GM19455 (cell line): ENCODE data around the gene NR2F2.
A peak's percentile ranks its signal among the peaks of the same experiment; 100 is the strongest.

Experiments
- ATAC-seq: cut with Tn5 transposase; IDR thresholded peaks from one replicate; pipeline ENCODE4 v1.9.1; 2021; ENCODE audit not compliant: unreplicated experiment

The NR2F2 gene

DNA sequence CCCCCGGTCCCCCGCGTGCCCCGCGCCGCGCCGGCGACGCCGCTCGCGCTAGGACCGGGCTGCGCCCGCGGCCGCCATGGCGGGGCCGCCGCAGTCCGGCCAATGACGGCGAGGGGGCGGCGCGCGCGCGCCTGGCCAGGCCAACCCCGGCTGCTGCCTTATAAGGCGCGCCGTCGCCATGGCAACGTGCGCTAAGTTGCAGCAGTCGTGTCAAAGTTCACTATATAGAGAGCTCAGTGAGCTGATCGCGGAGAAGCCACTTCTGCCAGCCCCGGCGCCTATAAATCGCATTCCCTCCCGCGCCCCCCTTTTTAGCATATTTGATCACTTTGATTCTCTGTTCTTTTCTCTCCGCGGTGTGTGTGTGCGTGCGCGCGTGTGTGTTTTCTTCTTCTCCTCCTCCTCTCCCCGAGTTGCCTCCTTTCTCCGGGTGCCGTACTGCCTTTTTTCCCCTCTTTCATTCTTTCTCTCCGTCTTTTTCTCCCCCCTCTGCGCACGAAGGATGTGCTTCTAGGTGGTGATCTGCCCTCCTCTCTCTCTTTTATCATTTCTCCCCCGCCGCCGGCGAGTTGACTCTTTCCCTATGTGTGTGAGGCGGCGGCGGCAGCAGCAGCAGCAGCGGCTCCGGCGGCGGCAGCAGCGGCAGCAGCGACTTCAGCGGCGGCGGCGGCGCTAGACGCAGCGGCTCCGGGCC is at the start of gene NR2F2:
TSS of gene NR2F2 (plus strand) at position 251 of the 694 bp plus-strand sequence. CDS start 1,406 bp downstream, outside the sequence.
- peak; percentile 53 for ATAC-seq

DNA sequence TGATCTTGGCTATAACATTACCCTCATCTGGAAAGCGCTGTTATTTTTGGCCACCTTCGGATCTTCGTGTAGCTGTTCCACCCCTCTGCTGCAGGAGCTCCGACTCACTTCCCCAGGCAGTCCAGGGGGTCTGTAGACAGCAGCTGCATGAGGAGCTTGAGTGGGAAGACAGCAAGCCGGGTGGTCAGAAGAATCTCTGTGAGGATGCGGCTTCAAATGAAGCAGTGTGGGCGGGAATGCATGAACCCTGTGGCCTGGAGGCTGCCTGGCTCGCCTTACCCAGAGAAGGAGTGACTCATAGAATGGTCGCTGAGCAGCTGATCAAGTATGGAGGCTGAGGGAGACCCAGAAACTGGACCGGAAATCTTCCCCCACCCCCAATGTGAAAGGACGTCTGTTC is 45.2 kb upstream of the NR2F2 start:
- no peak for ATAC-seq

DNA sequence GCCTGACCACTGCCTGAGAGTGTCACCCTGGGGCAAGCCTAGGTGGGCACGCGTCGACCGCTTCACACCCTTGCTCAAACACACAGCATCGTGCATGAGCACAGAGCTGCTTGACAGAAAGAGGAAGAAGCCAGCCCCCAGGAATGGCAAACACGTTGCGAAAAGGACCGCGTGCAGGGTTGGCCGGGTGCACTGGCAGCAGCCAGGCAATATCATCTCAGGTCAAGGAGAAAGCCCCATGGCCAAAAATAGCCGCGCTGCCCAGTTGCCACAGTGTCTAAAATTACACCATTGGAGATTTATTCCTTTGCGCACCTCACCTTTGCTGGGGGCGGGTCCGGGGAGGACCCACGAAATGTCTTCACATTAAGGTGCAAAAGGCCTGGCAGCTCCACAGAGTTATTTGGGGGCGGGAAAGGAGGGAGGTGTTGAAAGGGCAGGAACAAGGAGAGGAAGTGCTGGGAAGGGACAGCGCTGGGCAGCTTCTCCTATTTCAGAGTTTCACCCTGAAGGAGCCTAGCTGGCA is 44.7 kb upstream of the NR2F2 start:
- ATAC-seq: no peak

DNA sequence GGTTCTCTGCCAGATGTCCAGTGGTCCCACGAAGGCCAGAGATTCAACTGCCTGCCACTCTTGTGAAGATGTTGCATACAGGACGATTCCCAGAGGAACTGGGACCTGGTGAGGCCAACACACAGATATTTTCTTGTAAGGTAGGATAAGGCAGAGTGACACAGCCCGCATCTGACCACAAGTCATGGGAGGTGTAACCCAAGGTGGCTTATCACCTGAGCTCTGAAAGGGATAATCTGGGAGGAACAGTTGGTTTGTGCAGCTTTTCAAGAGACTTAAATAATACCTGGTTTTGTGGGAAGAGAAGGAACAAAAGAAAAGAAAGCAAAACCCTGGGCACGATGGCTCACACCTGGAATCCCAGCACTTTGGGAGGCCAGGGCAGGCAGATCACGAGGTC is 39.8 kb upstream of the NR2F2 start:
- ATAC-seq: no peak

DNA sequence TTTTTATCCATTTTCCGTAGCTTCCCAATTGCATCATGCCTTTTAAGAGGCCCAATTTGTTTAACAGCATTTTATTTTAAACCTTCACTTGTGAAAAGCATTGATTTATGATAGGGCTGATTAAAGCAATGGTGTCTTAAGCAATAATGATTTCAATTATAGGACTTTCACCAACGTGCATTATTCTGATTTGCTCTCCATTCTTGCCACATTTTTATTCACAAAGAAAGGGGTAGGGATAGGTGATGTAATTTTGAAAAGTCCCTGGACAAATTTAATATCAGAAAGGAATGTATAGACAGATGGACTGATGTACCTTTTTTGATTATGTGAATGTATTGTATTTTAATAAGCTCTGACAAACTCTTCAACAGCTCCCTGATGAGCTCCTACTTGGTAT is 37.9 kb upstream of the NR2F2 start:
- ATAC-seq: no peak

DNA sequence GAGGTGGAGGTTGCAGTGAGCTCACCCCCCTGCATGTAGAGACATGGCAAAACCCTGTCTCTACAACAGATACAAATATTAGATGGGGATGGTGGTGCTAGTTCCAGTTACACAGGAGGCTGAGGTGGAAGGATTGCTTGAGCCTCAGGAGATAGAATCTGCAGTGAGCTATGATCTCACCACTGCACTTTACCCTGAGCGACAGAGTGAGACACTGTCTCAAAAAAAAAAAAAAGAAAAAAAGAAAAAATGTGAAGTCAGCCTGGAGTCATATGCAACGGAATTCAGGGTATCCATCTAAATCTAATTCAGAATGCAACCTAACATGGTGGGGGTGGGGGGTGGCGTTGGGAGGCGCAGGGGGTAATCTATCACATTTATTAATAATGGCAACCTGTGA is 37.1 kb upstream of the NR2F2 start:
- ATAC-seq: no peak

DNA sequence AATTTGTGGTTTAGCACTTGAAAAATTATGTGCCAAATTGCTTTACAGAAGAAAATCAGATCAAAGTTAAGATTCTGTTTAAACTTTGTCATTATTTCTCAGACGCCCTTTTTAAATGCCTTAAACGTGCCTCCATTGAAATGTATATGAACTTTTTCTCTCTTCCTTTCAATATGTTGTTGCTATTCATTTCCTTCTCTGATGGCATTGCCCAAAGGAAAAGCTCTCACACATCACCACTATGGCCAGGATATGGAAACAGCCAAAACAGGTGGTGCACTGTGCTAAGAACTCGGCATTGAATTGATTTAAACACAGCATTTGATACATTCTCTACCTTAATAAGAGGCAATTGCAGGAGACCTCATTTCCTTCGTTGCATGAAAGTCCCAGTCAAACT is 35.7 kb upstream of the NR2F2 start:
- ATAC-seq: no peak

DNA sequence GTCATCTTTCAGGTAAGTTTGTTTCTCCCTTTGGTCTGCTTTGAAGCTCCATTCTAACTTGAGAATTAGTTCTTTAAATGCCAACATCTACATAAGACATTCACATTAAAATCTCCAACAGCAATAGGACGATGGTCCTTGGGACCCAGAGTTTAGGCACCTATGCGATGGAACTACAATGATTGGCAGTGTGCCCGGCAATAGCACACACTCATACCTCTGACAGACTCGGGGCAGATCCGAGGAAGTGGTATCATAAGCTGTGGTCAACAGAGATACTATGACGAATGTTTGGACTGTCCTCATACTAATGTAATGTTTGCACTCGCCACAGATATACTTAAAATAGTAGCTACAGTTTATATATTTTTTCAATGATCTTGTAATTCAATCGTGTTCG is 34.2 kb upstream of the NR2F2 start:
- ATAC-seq: no peak

DNA sequence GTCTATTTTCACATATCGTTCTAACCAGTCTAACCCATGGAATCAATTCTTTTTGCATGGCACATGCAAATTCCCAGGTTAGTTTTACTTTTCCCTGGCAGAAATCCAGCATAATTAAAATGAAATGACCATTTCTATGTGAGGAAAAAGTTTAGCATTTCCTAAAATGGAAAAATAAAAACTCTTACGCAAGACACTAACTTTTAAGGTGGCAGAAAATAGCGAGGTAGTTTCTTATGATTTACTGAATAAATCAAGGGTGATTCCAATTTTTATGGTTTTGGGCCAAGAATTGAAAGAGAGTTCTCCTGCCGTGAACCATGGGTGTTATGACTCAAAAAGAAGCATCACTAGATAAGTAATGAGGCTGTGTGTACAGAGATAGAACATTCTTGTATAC is 32.7 kb upstream of the NR2F2 start:
- no peak for ATAC-seq

DNA sequence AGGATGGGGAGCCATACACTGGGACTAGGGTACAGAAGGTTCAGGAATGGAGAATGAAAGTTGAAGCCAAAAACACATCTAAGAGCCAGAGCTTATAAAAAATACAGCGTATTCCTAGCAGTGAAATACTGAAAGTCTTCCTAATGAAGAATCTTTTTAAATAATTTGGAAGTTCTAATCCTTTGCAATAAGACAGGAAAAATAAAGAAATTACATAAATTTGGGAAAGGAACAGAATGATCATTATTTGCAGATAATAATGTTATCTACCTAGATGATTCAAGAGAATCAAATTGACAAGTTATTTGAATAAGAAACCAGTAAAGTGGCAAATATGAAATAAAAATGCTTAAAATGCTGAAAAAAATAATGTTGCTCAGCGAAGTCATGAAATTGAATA is 32.3 kb upstream of the NR2F2 start:
- no peak for ATAC-seq

DNA sequence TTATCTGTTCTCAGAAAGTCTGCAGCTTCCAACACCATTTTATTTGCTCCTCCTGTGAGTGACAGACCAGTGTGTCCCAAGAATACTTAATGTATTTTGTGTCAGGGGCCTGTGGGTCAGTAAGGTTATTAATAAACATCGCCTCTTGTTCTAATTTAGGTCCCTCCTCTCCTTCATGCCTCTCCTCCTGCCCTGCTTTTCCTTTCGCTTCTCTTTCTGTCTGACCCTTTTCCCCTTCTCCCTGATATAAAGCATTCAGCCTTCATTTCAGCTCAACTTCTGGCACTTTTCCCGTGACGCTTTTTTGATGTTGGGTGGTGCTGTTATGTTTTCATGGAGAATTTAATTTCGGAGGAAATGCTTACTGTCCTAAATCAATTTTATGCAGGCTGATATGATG is 29.7 kb upstream of the NR2F2 start:
- no peak for ATAC-seq

DNA sequence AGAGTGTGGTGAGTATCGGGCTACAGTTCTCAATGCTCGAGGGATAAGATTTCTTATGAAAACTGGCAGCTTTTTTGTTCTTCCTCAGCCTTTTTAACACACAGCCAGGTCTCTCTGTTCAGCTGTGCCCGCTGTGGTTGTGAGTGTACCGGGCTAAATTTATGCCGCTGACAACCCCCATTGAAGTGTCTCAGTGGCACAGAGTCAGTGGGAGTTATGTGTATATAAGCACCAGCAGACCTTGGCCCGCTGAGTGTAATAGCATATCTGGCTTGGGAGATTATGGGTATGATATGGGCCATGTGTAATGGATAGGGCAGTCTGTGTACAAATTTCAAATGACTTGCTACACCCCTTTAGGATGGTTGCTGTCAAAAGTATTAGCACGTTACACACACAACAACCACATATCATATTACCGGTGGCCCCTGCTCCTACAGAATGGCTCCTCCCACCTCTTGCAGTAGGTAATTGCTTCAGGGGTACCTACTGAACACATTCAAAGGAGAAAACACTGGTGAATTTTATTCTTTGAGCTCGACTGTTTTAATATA is 26.9 kb upstream of the NR2F2 start:
- ATAC-seq: no peak

DNA sequence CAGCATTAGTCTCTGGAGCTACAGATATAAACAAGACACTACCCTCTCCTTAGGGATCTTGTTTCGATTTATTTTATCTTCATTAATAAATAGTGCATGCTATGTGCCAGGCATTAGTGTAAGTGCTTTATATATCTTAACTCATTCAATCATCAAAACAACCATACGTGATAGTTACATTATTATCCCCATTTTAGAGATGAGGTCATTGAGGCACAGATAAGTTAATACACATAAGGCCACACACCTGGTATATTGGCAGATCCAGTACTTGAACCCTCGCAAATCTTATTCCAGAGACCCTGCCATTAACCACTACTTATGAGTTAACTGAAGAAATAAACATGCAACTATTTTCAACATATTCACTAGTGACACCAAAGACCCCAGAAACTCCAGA is 25.7 kb upstream of the NR2F2 start:
- ATAC-seq: no peak

DNA sequence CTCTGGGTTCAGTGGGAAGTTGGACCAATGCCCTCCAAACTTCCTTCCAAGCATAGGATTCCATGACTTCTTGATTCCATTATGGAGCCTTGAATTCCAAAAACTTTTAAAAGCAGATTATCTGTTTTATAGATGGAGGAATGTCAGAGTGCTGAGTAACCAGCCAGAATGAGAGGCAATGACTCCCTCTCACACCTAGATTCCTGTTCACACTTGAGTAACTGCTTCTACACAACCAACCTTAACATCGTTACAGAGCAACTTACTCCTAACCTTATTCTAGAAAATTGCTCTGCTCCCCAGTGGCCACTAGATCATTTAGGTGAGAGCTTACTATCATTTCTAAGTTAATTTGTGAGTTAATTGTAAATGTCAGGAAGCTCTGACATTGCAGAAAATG is 24.2 kb upstream of the NR2F2 start:
- no peak for ATAC-seq

DNA sequence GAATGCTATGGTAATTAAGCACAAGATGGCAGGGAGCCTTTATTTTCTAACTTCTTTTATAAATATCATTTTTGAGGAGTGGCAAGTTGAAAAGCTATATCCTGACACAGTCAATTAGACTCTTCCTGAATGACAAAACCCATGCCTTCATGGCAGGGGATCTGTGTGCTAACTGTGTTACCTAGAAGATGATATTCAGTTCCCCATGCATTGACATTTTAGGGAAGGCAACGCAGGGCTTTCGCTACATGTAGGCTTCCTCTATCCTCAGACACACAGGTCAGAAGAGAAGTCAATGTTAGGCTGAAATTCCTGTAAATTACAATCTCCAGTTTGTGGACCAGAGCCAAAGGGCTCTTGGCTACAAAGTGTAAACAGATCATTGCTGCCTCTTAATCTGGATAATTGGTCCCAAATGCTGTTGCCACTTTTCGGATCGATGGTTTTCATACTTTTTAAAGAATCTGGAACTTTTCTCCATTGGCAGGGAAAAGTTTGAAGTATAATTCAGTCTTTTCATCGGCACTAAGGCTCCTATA is 22.6 kb upstream of the NR2F2 start:
- ATAC-seq: no peak

DNA sequence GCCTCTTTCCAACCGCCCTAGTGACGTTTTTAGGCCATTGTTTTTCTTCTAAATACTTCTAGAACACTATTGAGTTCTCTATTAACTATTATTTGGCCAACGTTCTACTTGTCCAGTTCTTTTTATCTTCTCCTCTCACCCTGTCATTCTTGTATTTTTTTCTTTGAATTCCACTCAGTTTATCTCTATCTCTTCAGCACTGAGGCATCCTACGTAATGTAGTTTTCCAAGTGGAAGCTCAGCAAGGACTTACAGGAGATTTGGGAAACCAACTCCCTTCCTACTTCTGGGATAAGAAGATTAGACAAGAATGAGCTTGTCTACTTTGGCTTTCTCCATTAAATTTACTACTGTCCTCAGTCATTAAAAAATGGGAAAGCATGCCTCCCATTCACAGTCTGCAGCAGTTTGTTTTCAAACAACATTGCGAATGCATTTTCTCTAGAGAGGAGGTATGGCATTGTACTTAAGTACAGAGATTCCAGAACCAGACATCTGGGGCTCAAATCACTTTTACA is 21.3 kb upstream of the NR2F2 start:
- ATAC-seq: no peak

DNA sequence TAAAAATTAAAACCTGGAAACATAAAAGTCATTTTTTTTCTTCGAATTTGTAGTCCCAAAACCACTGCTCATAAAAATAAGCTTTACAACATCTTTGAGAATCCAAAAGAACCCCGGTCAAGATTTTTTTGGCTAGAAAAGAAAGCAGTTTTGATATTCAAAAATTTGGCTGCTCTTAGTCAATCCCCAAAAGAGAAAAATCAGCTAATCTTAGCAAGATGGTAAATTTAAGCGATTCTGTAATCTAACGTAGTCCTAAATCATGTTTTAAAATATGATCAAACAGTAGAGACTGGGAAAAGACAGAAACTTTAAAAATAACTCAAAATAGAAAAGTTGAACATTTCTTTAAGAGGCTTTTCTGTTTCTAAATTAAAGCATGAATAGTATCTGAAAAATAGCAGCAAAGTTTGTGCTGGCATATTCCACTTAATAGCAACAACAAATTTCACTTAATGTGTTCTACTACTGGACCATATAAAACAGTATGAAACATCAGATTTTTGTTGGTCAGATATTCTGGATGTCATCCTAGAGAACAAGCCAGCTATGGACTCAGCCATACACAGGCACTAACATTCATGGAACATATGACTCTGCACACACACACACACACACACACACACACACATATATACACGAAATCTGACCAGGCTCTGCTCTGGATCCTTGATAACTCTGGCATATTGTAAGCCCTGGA is 19.1 kb upstream of the NR2F2 start:
- ATAC-seq: no peak

DNA sequence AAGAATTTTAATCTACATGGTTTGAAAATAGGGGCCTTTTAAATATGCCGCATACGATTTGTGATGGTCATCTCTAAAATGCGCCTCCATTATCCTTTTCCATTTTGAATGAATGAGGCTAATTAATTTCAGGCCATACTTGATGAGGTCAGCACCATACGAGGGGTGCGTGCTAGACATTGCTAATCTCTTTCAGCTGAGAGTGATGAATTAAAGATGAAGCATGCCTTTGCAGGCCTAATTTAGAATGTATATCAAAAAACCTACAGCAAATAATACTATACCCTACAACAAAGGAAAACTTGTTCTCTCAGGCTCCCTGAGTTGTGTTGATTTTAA is 18.6 kb upstream of the NR2F2 start:
- ATAC-seq: no peak

DNA sequence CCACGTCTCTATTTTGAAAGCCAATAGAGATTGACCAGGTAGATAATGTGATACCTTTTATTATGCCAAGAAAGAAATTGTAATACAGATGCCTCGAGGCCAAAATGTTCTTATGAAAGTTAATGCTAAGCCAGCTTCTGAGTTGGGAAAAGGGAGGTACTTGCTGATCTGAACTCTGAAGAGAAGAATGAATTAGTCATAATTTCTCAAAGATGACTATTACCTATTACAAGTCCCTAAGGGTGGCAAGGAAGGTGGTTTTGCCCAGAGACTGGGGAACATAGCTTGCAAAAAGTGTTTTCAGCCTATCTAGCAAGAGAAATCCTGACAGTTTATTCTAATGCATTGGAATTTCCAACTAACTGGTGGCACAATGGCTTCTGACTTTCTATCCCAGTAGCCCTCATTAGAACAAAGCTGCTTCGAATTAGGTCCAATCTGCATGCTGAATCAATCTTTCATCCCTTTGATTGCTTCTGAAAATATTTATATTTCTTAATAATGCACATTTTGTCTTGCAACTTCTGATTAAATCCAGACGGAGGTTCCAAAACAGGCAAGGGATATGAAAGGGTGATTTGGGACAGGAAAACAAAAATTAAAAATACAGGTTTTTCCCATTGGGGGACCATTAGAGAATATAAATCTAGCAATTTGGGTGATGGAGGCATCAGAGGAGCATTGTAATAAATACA is 17.7 kb upstream of the NR2F2 start:
- no peak for ATAC-seq

DNA sequence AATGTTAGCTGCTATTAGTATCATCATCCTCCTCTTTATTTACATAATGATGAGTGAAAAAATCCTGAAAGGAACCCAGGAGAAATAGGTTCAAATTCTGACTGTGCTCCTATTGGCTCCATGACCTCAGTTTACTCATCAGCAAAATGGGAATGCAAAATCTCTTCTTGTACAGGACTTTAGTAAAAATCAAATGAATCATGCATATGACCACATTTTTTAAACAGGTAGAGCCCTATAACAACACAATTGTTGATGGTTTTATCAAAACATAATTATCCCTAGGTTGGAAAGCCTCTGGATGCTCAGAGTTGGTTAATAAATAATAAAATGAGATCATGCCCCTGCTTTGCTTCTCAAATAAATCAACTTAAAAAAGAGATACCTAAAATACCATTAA is 16.0 kb upstream of the NR2F2 start:
- ATAC-seq: no peak

DNA sequence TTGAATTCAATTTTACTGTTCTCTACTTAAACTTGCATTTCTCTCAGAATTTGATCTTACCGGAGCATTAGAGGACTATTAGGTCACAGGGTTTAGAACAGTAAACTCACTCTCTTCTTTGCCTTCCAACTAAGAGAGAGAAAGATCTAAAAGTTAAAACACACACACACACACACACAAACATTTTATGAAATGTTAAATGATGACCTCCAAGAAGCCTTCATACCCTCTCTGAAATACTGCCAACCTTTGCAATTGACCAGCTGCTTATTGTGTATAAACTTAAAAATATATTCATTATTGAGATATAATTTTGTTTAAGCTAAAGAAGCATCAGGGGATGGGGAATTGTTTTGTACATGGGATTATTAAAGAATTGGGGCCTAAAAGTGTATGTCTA is 15.5 kb upstream of the NR2F2 start:
- ATAC-seq: no peak
